Measurements from ENCODE around the gene ATP8B2. TPM values are rescaled to one million over a fixed set of nuclear protein-coding genes. Genes with fewer than 3 reads are reported as not detected.

Gene ATP8B2
- total and polyA plus RNA-seq, 4 donors: 26.7 to 44.2 (median 43.2) TPM

- H3K27ac ChIP-seq (ENCODE audit: low read depth, low read length): no peak overlapping the region
- no peak overlapping the region for H3K4me3 ChIP-seq (ENCODE audit: low read depth, low read length)
- WGBS (ENCODE audit: insufficient coverage): 91% methylated on average over 7 of the region's 7 CpGs
These were observed 1.8 kb upstream of the ATP8B2 start for GRCh38 chr1:154323493-154323892.

GRCh38 chr1:154324241-154324640 is 1.1 kb upstream of the ATP8B2 start:
- Histone ChIP-seq H3K4me3 (ENCODE audit: low read depth, low read length) (no peak overlapping the region), H3K4me1 (ENCODE audit: control insufficient read depth, insufficient read depth, low read length) (peaks cover 45% of the 10 kb centered on the region), H3K27ac (ENCODE audit: low read depth, low read length) (no peak overlapping the region), H3K9me3 (ENCODE audit: control insufficient read depth, insufficient read depth, low read length) (no peaks in the 10 kb centered on the region), H3K27me3 (ENCODE audit: control insufficient read depth, insufficient read depth, low read length) (no peaks in the 10 kb centered on the region), H3K36me3 (ENCODE audit: control insufficient read depth, insufficient read depth, low read length) (no peaks in the 10 kb centered on the region)
- no peak for DNase-seq (ENCODE audit: low read depth in 4 of 6, low spot score in 6 of 6)
- 80% methylated on average over 1 of the region's 2 CpGs for WGBS (ENCODE audit: insufficient coverage)

More at GRCh38 chr1:154323493-154323892, 1.8 kb upstream of the ATP8B2 start:
- DNase-seq (ENCODE audit: low read depth in 4 of 6, low spot score in 6 of 6): no peak
- Histone ChIP-seq H3K9me3 (ENCODE audit: control insufficient read depth, insufficient read depth, low read length) (no peaks in the 10 kb centered on the region), H3K27me3 (ENCODE audit: control insufficient read depth, insufficient read depth, low read length) (no peaks in the 10 kb centered on the region), H3K36me3 (ENCODE audit: control insufficient read depth, insufficient read depth, low read length) (no peaks in the 10 kb centered on the region), H3K4me1 (ENCODE audit: control insufficient read depth, insufficient read depth, low read length) (peaks cover 39% of the 10 kb centered on the region)

DNA sequence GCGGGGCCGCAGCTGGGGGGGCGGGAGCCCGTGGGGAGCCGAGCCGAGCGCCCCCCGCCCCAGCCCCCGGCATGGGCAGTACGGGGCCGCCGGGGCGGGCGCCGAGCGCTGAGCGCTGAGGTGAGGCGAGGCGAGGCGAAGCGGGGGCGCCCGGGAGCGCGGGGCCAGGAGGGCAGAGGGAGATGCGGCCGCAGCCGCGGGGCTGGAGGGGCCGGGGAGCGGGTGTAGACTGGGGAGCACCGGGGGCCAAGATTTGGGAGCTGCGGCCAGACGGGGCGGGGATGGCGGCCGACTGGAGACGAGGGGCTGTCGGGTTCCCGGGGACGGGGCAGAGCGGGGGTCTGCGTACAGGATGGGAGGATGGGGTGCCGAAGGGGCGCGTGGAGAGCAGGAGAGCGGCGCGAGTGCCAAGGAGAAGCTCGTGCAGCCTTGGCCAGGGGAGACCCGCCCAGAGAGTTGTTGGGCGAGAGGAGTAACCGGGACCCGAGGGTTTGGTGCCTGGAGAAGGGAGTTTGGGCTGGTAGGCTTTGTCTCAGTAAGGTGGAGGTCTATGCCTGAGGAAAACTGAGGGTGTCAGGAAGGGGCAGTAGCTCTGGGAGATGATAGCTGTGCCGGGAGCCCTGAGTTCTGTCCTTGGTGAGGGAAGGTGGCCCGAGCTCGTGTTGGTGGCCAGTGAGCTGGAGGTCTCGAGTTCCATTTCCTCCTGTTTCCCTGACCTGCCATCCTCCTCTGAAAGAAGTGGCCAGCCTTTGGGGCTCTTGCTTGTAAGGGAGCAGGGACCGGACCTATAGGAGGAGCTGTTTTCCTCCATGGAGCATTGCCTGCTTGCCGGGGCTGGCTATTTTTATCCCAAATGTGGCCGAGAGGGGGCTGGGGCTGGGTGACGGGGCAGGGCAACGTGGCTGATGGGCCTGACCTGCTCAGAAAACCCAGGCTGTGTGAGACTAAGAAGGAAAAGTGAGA is 539 bp downstream of the ATP8B2 start:
- peak in 2 of 6 donors; percentile 66 to 72 for DNase-seq (ENCODE audit: low read depth in 4 of 6, low spot score in 6 of 6)

DNA sequence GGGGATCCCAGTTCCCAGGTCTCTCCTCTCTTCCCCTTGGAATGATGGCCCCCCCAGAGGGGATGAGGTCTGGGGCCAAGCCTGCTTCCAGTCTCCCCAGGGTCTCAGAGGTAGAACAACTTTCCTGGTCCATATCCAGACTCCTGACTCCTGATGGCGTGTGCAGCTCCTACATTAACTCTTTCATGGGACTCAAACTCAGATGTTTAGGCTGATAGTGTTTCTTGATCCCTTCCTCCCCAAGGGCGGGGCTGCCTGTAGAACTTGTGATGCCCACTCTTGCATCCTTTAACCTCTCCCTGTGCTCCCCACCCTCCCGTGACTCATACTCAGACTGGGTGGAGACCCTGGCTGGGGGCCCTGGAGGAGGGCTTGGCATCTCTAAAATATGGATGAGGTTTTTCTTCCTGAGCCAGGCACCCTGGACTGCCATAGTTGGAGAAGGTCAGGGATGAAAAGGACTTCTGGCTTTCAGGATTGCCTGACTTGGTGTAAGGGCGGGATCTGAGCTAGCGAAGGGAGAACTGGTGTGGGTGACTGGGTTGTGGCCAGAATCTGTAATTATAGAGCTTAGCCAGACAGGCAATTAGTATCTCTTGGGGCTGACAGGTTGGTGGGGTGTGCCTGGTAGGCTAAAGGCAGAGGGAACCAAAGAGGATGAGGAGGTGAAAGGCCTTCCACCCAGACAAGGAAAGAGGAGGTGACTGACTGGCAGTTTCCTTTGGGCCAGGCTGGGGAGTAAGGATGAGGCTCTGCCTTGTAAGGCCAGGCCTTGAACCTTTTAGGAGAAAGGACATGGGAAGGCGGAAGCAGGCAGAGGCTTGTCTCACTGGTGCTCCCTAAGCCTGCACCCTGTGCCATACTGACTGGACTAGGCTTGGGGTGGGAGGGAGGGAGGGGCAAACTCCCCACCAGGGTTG is 1.5 kb downstream of the ATP8B2 start:
- H3K27ac ChIP-seq (ENCODE audit: low read depth, low read length): peak overlapping the region; percentile 87
- peaks cover 47% of the 10 kb centered on the region for H3K4me1 ChIP-seq (ENCODE audit: control insufficient read depth, insufficient read depth, low read length)
- H3K9me3 ChIP-seq (ENCODE audit: control insufficient read depth, insufficient read depth, low read length): no peaks in the 10 kb centered on the region
- peak overlapping the region; percentile 83 for H3K4me3 ChIP-seq (ENCODE audit: low read depth, low read length)
- H3K36me3 ChIP-seq (ENCODE audit: control insufficient read depth, insufficient read depth, low read length): peaks cover 17% of the 10 kb centered on the region
- peak in 1 of 6 donors; percentile 28 for DNase-seq (ENCODE audit: low read depth in 4 of 6, low spot score in 6 of 6)
- no peaks in the 10 kb centered on the region for H3K27me3 ChIP-seq (ENCODE audit: control insufficient read depth, insufficient read depth, low read length)
- 70% methylated on average over 3 of the region's 6 CpGs for WGBS (ENCODE audit: insufficient coverage)

More for the DNA sequence above, 539 bp downstream of the ATP8B2 start:
- Histone ChIP-seq H3K9me3 (ENCODE audit: control insufficient read depth, insufficient read depth, low read length) (no peaks in the 10 kb centered on the region), H3K36me3 (ENCODE audit: control insufficient read depth, insufficient read depth, low read length) (peaks cover 7% of the 10 kb centered on the region), H3K27ac (ENCODE audit: low read depth, low read length) (peak overlapping the region; percentile 87), H3K27me3 (ENCODE audit: control insufficient read depth, insufficient read depth, low read length) (no peaks in the 10 kb centered on the region), H3K4me3 (ENCODE audit: low read depth, low read length) (peak overlapping the region; percentile 83), H3K4me1 (ENCODE audit: control insufficient read depth, insufficient read depth, low read length) (peaks cover 47% of the 10 kb centered on the region)
- WGBS (ENCODE audit: insufficient coverage): under 1% methylated on average over 61 of the region's 63 CpGs

DNA sequence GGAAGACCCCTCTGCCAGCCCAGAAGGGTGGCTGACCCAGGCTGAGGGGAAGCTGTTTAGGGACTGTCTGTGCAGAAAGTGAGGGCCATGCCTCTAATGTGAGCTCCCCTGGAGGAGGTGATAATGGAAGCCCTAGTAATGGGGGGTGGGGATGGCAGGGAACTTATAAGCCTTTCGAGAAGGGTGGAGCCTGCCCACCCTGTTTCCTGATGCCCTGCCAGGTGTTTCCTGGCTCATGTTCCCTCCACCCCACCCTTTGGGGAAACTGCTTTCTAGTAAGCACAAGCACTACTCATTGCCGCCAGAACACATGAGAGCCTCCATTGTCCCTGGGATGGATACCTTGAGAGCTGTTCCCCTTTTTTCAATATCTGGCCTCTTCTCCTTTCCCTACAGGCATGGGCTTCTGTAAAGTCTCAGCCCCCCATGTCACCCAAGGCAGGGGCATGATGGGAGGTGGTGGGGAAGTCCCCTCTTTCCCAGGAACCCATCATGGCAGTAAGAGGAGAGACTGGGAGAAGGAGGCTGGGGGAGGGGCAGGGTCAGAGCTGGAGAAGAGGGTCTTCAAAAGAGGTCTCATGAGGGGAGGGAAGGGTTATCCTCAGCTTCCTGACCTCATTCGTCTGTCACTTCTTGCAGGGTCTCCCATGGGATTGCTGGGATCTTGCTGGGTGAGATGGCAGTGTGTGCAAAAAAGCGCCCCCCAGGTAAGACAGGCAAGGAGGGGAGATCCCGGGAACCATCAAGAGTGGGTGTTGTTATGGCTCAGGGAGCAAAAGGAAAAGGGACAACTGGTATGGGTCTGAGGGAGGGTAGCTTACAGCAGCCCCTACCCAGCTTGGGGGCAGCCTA is 2.4 kb downstream of the ATP8B2 start:
- peak overlapping the region; percentile 63 for H3K27ac ChIP-seq (ENCODE audit: low read depth, low read length)

DNA sequence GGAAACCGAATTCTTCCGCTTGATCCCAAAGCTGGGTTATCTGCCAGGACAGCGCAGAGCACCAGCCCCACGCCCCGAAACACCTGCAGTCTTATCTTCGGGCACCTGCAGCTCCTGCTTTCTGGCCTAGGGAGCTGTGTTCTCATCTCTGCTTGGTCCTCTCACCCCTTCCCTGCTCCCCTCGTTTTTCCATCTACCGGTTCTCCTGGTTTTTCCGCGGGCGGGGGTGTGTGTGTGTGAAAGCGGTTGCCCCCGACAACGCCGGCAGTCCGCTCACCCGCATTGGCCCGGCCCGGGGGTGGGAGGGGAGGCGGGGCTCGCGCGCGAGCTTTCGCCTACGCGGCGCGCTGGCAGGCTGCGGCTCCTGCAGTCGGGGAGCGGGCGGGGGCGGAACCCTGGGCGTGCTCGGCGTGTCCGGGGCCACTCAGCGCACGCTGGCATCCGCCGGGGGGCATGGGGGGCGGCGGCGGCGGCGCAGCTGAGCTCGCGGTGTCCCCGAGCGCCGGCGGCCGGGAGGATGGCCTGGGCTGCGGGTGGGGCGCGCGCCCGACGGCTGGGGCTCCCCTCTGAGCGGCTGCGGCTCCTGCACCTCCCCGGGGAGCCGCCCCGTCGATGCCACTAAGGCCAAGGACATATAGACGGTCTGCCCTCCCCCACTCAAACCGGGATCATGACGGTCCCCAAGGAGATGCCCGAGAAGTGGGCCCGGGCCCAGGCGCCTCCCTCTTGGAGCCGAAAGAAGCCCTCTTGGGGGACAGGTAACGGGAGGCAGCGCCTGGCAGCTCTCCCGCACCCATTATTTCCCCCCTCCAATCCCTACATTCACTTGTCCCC is 3.2 kb downstream of the ATP8B2 start:
- H3K27ac ChIP-seq (ENCODE audit: low read depth, low read length): peak overlapping the region; percentile 71
- H3K36me3 ChIP-seq (ENCODE audit: control insufficient read depth, insufficient read depth, low read length): peaks cover 32% of the 10 kb centered on the region
- peak in 4 of 6 donors; percentile 63 to 95 (median 84) for DNase-seq (ENCODE audit: low read depth in 4 of 6, low spot score in 6 of 6)
- H3K4me3 ChIP-seq (ENCODE audit: low read depth, low read length): peak overlapping the region; percentile 52
- H3K9me3 ChIP-seq (ENCODE audit: control insufficient read depth, insufficient read depth, low read length): no peaks in the 10 kb centered on the region
- H3K27me3 ChIP-seq (ENCODE audit: control insufficient read depth, insufficient read depth, low read length): no peaks in the 10 kb centered on the region
- peaks cover 47% of the 10 kb centered on the region for H3K4me1 ChIP-seq (ENCODE audit: control insufficient read depth, insufficient read depth, low read length)
- WGBS (ENCODE audit: insufficient coverage): under 1% methylated on average over 69 of the region's 76 CpGs

More for the DNA sequence above, 2.4 kb downstream of the ATP8B2 start:
- H3K9me3 ChIP-seq (ENCODE audit: control insufficient read depth, insufficient read depth, low read length): no peaks in the 10 kb centered on the region
- WGBS (ENCODE audit: insufficient coverage): 42% methylated on average over 4 of the region's 5 CpGs
- H3K27me3 ChIP-seq (ENCODE audit: control insufficient read depth, insufficient read depth, low read length): no peaks in the 10 kb centered on the region
- peak overlapping the region; percentile 52 for H3K4me3 ChIP-seq (ENCODE audit: low read depth, low read length)
- peaks cover 47% of the 10 kb centered on the region for H3K4me1 ChIP-seq (ENCODE audit: control insufficient read depth, insufficient read depth, low read length)
- H3K36me3 ChIP-seq (ENCODE audit: control insufficient read depth, insufficient read depth, low read length): peaks cover 25% of the 10 kb centered on the region
- DNase-seq (ENCODE audit: low read depth in 4 of 6, low spot score in 6 of 6): no peak

GRCh38 chr1:154329152-154329521 is 3.8 kb downstream of the ATP8B2 start:
- 18% methylated on average over 3 of the region's 6 CpGs for WGBS (ENCODE audit: insufficient coverage)
- Histone ChIP-seq H3K36me3 (ENCODE audit: control insufficient read depth, insufficient read depth, low read length) (peaks cover 38% of the 10 kb centered on the region), H3K4me3 (ENCODE audit: low read depth, low read length) (peak overlapping the region; percentile 48), H3K27me3 (ENCODE audit: control insufficient read depth, insufficient read depth, low read length) (no peaks in the 10 kb centered on the region), H3K27ac (ENCODE audit: low read depth, low read length) (peak overlapping the region; percentile 71), H3K9me3 (ENCODE audit: control insufficient read depth, insufficient read depth, low read length) (no peaks in the 10 kb centered on the region), H3K4me1 (ENCODE audit: control insufficient read depth, insufficient read depth, low read length) (peaks cover 46% of the 10 kb centered on the region)
- peak in 2 of 6 donors; percentile 52 to 75 for DNase-seq (ENCODE audit: low read depth in 4 of 6, low spot score in 6 of 6)

GRCh38 chr1:154329551-154330131 is 4.3 kb downstream of the ATP8B2 start:
- Histone ChIP-seq H3K9me3 (ENCODE audit: control insufficient read depth, insufficient read depth, low read length) (no peaks in the 10 kb centered on the region), H3K4me3 (ENCODE audit: low read depth, low read length) (peak overlapping the region; percentile 48), H3K36me3 (ENCODE audit: control insufficient read depth, insufficient read depth, low read length) (peaks cover 43% of the 10 kb centered on the region), H3K27me3 (ENCODE audit: control insufficient read depth, insufficient read depth, low read length) (no peaks in the 10 kb centered on the region), H3K4me1 (ENCODE audit: control insufficient read depth, insufficient read depth, low read length) (peaks cover 41% of the 10 kb centered on the region), H3K27ac (ENCODE audit: low read depth, low read length) (peak overlapping the region; percentile 21)
- peak in 3 of 6 donors; percentile 50 to 93 (median 56) for DNase-seq (ENCODE audit: low read depth in 4 of 6, low spot score in 6 of 6)
- 52% methylated on average over 3 of the region's 7 CpGs for WGBS (ENCODE audit: insufficient coverage)

All from spinal cord (tissue), 10 donors.